Measurements from ENCODE around the gene COPZ1.
"Not testable (repeated sequence)": the region's sequence is repeated elsewhere in the genome, so short reads cannot be mapped to it uniquely, and the experiment has no call there.

The COPZ1 gene

GRCh38 chr12:54324617-54325441 lies at the start of gene COPZ1:
Gene COPZ1 (plus strand): TSS chr12:54325131. CDS start chr12:54325164, 33 bp downstream.
- DNase-seq = peak; percentile 97 to 99

GRCh38 chr12:54276368-54276767 lies 48.6 kb upstream of the COPZ1 start:
- no peak for DNase-seq

GRCh38 chr12:54277823-54278276 lies 47.1 kb upstream of the COPZ1 start:
- DNase-seq = no peak

GRCh38 chr12:54279227-54279631 lies 45.7 kb upstream of the COPZ1 start:
- DNase-seq = no peak

GRCh38 chr12:54279632-54280467 lies 45.1 kb upstream of the COPZ1 start, which contains the start of gene CBX5:
Gene CBX5 (minus strand): TSS chr12:54280122. CDS start chr12:54257650, 22,472 bp downstream.
- peak; percentile 99 to 100 for DNase-seq

GRCh38 chr12:54280468-54281260 lies 44.3 kb upstream of the COPZ1 start, which contains the start of gene HNRNPA1:
Gene HNRNPA1 (plus strand): TSS chr12:54280726. CDS start chr12:54280808, 82 bp downstream.
- peak in 1 of 2 experiments; percentile 99 for DNase-seq

GRCh38 chr12:54281261-54281638 lies 43.7 kb upstream of the COPZ1 start:
- DNase-seq = not testable (repeated sequence)

- DNase-seq = not testable (repeated sequence)
These were observed 43.2 kb upstream of the COPZ1 start for GRCh38 chr12:54281694-54282093.

- no peak for DNase-seq
These were observed 41.9 kb upstream of the COPZ1 start for GRCh38 chr12:54282949-54283593.

GRCh38 chr12:54284070-54284780 lies 40.7 kb upstream of the COPZ1 start:
- DNase-seq = not testable (repeated sequence)

- no peak for DNase-seq
These were observed 39.5 kb upstream of the COPZ1 start for GRCh38 chr12:54285150-54286041.

- DNase-seq = peak in 1 of 2 experiments; percentile 17
These were observed 38.6 kb upstream of the COPZ1 start for GRCh38 chr12:54286042-54287030.

- no peak for DNase-seq
These were observed 37.4 kb upstream of the COPZ1 start for GRCh38 chr12:54287261-54288157.

- no peak for DNase-seq
These were observed 32.6 kb upstream of the COPZ1 start for GRCh38 chr12:54292083-54292930.

- no peak for DNase-seq
These were observed 32.0 kb upstream of the COPZ1 start for GRCh38 chr12:54292931-54293241.

- DNase-seq = peak; percentile 13 to 17
These were observed 30.6 kb upstream of the COPZ1 start for GRCh38 chr12:54294152-54294952.

Measured in NCI-H187 (cell line).